ENCODE results near the gene EHD1. TPM values are rescaled to one million over a fixed set of nuclear protein-coding genes. Genes with fewer than 3 reads are reported as not detected.

EHD1 gene
- total RNA-seq, 1 donor from 2014 or later, result 61.0 TPM

GRCh38 chr11:64903291-64903833 is 24.9 kb upstream of the EHD1 start:
- Mint-ChIP-seq H3K9me3 (ENCODE audit: unreplicated experiment) (no peaks in the 10 kb centered on the region), H3K4me3 (ENCODE audit: unreplicated experiment) (no peak overlapping the region)

GRCh38 chr11:64902102-64902900 is 23.9 kb upstream of the EHD1 start:
- peaks cover 26% of the 10 kb centered on the region for H3K36me3 Mint-ChIP-seq (ENCODE audit: unreplicated experiment)
- H3K27me3 Mint-ChIP-seq (ENCODE audit: unreplicated experiment), result no peaks in the 10 kb centered on the region
- H3K9me3 Mint-ChIP-seq (ENCODE audit: unreplicated experiment), result no peaks in the 10 kb centered on the region
- no peak overlapping the region for H3K4me3 Mint-ChIP-seq (ENCODE audit: unreplicated experiment)
- no peaks in the 10 kb centered on the region for H3K4me1 Mint-ChIP-seq (ENCODE audit: unreplicated experiment)
- no peak overlapping the region for H3K27ac Mint-ChIP-seq (ENCODE audit: unreplicated experiment)
- no peak for DNase-seq (ENCODE audit: extremely low spot score, unreplicated experiment)
- no peak for TF ChIP-seq CTCF (IDR thresholded peaks at IDR 0.05)

More at GRCh38 chr11:64903291-64903833, 24.9 kb upstream of the EHD1 start:
- H3K4me1 Mint-ChIP-seq (ENCODE audit: unreplicated experiment), result no peaks in the 10 kb centered on the region
- peaks cover 32% of the 10 kb centered on the region for H3K36me3 Mint-ChIP-seq (ENCODE audit: unreplicated experiment)
- TF ChIP-seq CTCF (IDR thresholded peaks at IDR 0.05), result no peak
- DNase-seq (ENCODE audit: extremely low spot score, unreplicated experiment), result no peak
- H3K27ac Mint-ChIP-seq (ENCODE audit: unreplicated experiment), result no peak overlapping the region
- no peaks in the 10 kb centered on the region for H3K27me3 Mint-ChIP-seq (ENCODE audit: unreplicated experiment)

- H3K36me3 Mint-ChIP-seq (ENCODE audit: unreplicated experiment), result peaks cover 27% of the 10 kb centered on the region
- no peaks in the 10 kb centered on the region for H3K9me3 Mint-ChIP-seq (ENCODE audit: unreplicated experiment)
- no peak overlapping the region for H3K27ac Mint-ChIP-seq (ENCODE audit: unreplicated experiment)
- H3K4me3 Mint-ChIP-seq (ENCODE audit: unreplicated experiment), result no peak overlapping the region
- DNase-seq (ENCODE audit: extremely low spot score, unreplicated experiment), result no peak
- no peak for TF ChIP-seq CTCF (IDR thresholded peaks at IDR 0.05)
- no peaks in the 10 kb centered on the region for H3K27me3 Mint-ChIP-seq (ENCODE audit: unreplicated experiment)
- no peaks in the 10 kb centered on the region for H3K4me1 Mint-ChIP-seq (ENCODE audit: unreplicated experiment)
These were observed 22.4 kb upstream of the EHD1 start for GRCh38 chr11:64900774-64901173.

- Mint-ChIP-seq H3K27ac (ENCODE audit: unreplicated experiment) (no peak overlapping the region), H3K4me1 (ENCODE audit: unreplicated experiment) (no peaks in the 10 kb centered on the region), H3K36me3 (ENCODE audit: unreplicated experiment) (peaks cover 24% of the 10 kb centered on the region), H3K4me3 (ENCODE audit: unreplicated experiment) (no peak overlapping the region), H3K9me3 (ENCODE audit: unreplicated experiment) (no peaks in the 10 kb centered on the region), H3K27me3 (ENCODE audit: unreplicated experiment) (no peaks in the 10 kb centered on the region)
- no peak for TF ChIP-seq CTCF (IDR thresholded peaks at IDR 0.05)
- DNase-seq (ENCODE audit: extremely low spot score, unreplicated experiment), result no peak
These were observed 21.9 kb upstream of the EHD1 start for GRCh38 chr11:64900263-64900678.

GRCh38 chr11:64898541-64898940 is 20.1 kb upstream of the EHD1 start:
- H3K27ac Mint-ChIP-seq (ENCODE audit: unreplicated experiment), result no peak overlapping the region
- H3K9me3 Mint-ChIP-seq (ENCODE audit: unreplicated experiment), result no peaks in the 10 kb centered on the region
- H3K4me3 Mint-ChIP-seq (ENCODE audit: unreplicated experiment), result no peak overlapping the region
- no peak for TF ChIP-seq CTCF (IDR thresholded peaks at IDR 0.05)
- peaks cover 23% of the 10 kb centered on the region for H3K36me3 Mint-ChIP-seq (ENCODE audit: unreplicated experiment)
- DNase-seq (ENCODE audit: extremely low spot score, unreplicated experiment), result no peak
- no peaks in the 10 kb centered on the region for H3K27me3 Mint-ChIP-seq (ENCODE audit: unreplicated experiment)
- H3K4me1 Mint-ChIP-seq (ENCODE audit: unreplicated experiment), result peaks cover 1% of the 10 kb centered on the region

Data from osteocyte (in vitro differentiated cells).